ENCODE measurements around the gene KASH5. TPM values are rescaled to one million over a fixed set of nuclear protein-coding genes. Genes with fewer than 3 reads are reported as not detected.

The KASH5 gene
- total RNA-seq, 1 experiment from 2014 or later = not detected

DNA sequence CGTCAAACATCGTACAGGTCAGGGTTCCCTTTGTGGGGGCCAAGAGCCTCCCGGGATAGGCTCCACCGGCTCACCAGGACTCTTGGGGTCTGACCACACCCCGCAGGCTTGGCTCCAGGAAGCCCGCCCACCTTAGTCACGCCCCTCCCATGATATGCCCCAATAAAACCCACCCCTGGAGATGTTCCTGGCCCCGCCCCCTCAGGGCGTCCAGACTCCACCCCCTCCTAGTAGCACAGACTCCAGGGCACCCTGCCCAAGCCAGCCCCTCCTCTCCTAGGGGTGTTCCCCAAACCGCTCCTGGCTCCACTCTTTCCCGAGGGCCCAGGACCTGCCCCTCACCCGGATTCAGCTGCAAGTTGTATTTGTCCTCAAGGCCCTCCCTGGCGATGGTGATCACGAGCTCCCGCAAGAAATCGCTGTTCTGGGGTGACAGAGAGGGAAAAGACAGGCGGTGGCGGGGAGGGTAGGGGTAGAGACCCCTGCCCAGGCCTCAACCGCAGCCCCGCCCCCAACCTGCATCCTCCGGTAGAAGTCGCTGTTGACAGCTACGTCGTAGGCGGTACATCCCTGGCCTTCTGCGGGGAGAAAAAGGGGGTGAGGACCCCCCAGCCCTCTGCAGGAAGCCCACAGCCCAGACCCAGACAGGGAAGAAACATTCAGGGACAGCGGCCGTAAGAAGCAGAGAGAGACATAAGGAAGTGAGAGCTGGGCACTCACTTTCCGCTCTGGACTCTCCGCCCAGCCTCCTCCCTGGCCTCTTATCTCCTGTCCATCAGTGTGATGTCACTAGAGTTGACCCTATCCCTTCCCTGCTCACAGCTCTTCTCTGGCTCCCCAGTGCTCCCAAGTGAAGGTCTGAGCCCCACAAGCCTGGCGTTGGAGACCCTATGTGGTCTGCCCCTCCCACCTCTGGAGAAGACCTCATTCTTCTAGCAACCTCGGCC is 59.7 kb downstream of the KASH5 start:
- no TSS peak for BruUV-seq (replicated peaks)
- Histone ChIP-seq H3K4me1 (ENCODE audit: insufficient read depth, low read length) (peaks cover 8% of the 10 kb centered on the region; the same call in 1 of the 2 replicates), H3K9me3 (ENCODE audit: low read length) (no peaks in the 10 kb centered on the region), H3K79me2 (ENCODE audit: low read length) (peaks cover 18% of the 10 kb centered on the region), H3K4me2 (ENCODE audit: low read length) (no peak overlapping the region), H4K20me1 (ENCODE audit: low read length) (no peaks in the 10 kb centered on the region), H3K9ac (ENCODE audit: low read length) (no peak overlapping the region), H2AFZ (ENCODE audit: low read length) (no peak overlapping the region), H3K27me3 (ENCODE audit: low read length) (no peaks in the 10 kb centered on the region), H3F3A (ENCODE audit: low read length, unreplicated experiment) (no peaks in the 10 kb centered on the region), H3K27ac (ENCODE audit: low read length) (no peak overlapping the region), H3K4me3 (ENCODE audit: low read length) (no peak overlapping the region), H3K9me2 (replicated peaks; ENCODE audit: low read length) (no peaks in the 10 kb centered on the region), H3K36me3 (ENCODE audit: low read depth, low read length) (peaks cover 3% of the 10 kb centered on the region; the same call in 1 of the 2 replicates)
- no peak for ATAC-seq
- intact Hi-C loops (cut with micrococcal nuclease) = no loop called here
- CTCF ChIA-PET = no interaction called here
- TF ChIP-seq EZH2 (IDR thresholded peaks at IDR 0.05; ENCODE audit: low read length, unreplicated experiment) (no peak), EZH2phosphoT487 (IDR thresholded peaks at IDR 0.05; ENCODE audit: borderline replicate concordance, low read length) (no peak)
- TF ChIP-seq, protein P1, sequence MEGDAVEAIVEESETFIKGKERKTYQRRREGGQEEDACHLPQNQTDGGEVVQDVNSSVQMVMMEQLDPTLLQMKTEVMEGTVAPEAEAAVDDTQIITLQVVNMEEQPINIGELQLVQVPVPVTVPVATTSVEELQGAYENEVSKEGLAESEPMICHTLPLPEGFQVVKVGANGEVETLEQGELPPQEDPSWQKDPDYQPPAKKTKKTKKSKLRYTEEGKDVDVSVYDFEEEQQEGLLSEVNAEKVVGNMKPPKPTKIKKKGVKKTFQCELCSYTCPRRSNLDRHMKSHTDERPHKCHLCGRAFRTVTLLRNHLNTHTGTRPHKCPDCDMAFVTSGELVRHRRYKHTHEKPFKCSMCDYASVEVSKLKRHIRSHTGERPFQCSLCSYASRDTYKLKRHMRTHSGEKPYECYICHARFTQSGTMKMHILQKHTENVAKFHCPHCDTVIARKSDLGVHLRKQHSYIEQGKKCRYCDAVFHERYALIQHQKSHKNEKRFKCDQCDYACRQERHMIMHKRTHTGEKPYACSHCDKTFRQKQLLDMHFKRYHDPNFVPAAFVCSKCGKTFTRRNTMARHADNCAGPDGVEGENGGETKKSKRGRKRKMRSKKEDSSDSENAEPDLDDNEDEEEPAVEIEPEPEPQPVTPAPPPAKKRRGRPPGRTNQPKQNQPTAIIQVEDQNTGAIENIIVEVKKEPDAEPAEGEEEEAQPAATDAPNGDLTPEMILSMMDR (conservative IDR thresholded peaks at IDR 0.05; ENCODE audit: low read depth, low read length) = no peak
- DNase-seq = no peak
- POLR2A ChIA-PET (ENCODE audit: unreplicated experiment) = no interaction called here

DNA sequence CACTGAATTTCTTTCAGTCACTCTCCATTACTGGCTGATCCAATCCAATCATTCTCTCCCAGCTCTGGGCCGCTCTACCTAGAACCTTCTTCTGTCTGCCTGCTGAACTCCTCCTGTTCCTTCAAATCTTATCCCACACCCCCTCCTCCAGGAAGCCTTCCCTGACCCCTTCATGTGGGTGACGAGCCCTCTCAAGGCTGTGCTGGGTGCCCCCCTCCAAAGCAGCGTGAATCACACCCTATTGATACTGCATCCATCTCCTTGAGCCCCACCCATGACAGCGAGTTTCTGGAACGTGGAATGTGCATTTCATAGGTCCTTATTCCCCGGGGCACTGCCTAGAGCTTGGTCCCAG is 60.4 kb downstream of the KASH5 start:
- Histone ChIP-seq H4K20me1 (ENCODE audit: low read length) (no peaks in the 10 kb centered on the region), H3K36me3 (ENCODE audit: low read depth, low read length) (peaks cover 3% of the 10 kb centered on the region; the same call in 1 of the 2 replicates), H3K9me2 (replicated peaks; ENCODE audit: low read length) (no peaks in the 10 kb centered on the region), H3K4me2 (ENCODE audit: low read length) (no peak overlapping the region), H3K27me3 (ENCODE audit: low read length) (no peaks in the 10 kb centered on the region), H3K9me3 (ENCODE audit: low read length) (no peaks in the 10 kb centered on the region), H3K4me1 (ENCODE audit: insufficient read depth, low read length) (peaks cover 8% of the 10 kb centered on the region; the same call in 1 of the 2 replicates), H3K27ac (ENCODE audit: low read length) (no peak overlapping the region), H3F3A (ENCODE audit: low read length, unreplicated experiment) (no peaks in the 10 kb centered on the region), H2AFZ (ENCODE audit: low read length) (no peak overlapping the region), H3K4me3 (ENCODE audit: low read length) (no peak overlapping the region), H3K79me2 (ENCODE audit: low read length) (peaks cover 18% of the 10 kb centered on the region), H3K9ac (ENCODE audit: low read length) (no peak overlapping the region)
- TF ChIP-seq EZH2 (IDR thresholded peaks at IDR 0.05; ENCODE audit: low read length, unreplicated experiment) (no peak), EZH2phosphoT487 (IDR thresholded peaks at IDR 0.05; ENCODE audit: borderline replicate concordance, low read length) (no peak)
- TF ChIP-seq, protein P1 (conservative IDR thresholded peaks at IDR 0.05; ENCODE audit: low read depth, low read length) = no peak
- intact Hi-C loops (cut with micrococcal nuclease) = no loop called here
- DNase-seq = no peak
- BruUV-seq (replicated peaks) = no TSS peak
- POLR2A ChIA-PET (ENCODE audit: unreplicated experiment) = no interaction called here
- ATAC-seq = no peak
- CTCF ChIA-PET = no interaction called here

DNA sequence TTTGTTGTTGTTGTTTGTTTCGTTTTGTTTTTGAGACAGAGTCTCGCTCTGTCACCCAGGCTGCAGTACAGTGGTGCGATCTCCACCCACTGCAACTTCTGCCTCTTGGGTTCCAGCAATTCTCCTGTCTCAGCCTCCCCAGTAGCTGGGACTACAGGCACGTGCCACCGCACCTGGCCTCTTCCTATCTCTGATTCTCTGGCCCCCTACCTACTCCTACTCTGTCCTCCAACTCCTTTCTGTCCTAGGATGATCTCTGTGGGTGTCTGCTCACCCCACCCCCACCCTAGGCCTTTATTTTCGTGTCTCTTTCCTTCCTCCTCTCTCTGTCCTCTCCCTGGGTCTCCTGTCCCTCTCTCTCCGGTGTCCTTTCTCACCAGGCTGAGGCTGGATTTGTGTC is 62.4 kb downstream of the KASH5 start:
- CTCF ChIA-PET = no interaction called here
- H3K4me3 ChIP-seq (ENCODE audit: low read length) = peak overlapping the region; percentile 80

More for the DNA sequence above, 62.4 kb downstream of the KASH5 start:
- no peaks in the 10 kb centered on the region for H3K9me3 ChIP-seq (ENCODE audit: low read length)
- no peaks in the 10 kb centered on the region for H4K20me1 ChIP-seq (ENCODE audit: low read length)
- no peaks in the 10 kb centered on the region for H3K27me3 ChIP-seq (ENCODE audit: low read length)
- ATAC-seq (no peak), DNase-seq (no peak)
- H2AFZ ChIP-seq (ENCODE audit: low read length) = no peak overlapping the region
- H3F3A ChIP-seq (ENCODE audit: low read length, unreplicated experiment) = no peaks in the 10 kb centered on the region
- intact Hi-C loops (cut with micrococcal nuclease) = no loop called here
- peak overlapping the region; percentile 86 for H3K9ac ChIP-seq (ENCODE audit: low read length)
- H3K4me2 ChIP-seq (ENCODE audit: low read length) = peak overlapping the region; percentile 88
- peaks cover 3% of the 10 kb centered on the region; the same call in 1 of the 2 replicates for H3K36me3 ChIP-seq (ENCODE audit: low read depth, low read length)
- H3K4me1 ChIP-seq (ENCODE audit: insufficient read depth, low read length) = peaks cover 8% of the 10 kb centered on the region; the same call in 1 of the 2 replicates
- BruUV-seq (replicated peaks) = no TSS peak
- H3K9me2 ChIP-seq (replicated peaks; ENCODE audit: low read length) = no peaks in the 10 kb centered on the region
- no peak overlapping the region for H3K27ac ChIP-seq (ENCODE audit: low read length)
- TF ChIP-seq EZH2 (IDR thresholded peaks at IDR 0.05; ENCODE audit: low read length, unreplicated experiment) = no peak
- TF ChIP-seq EZH2phosphoT487 (IDR thresholded peaks at IDR 0.05; ENCODE audit: borderline replicate concordance, low read length) = no peak
- TF ChIP-seq, protein P1 (conservative IDR thresholded peaks at IDR 0.05; ENCODE audit: low read depth, low read length) = no peak
- H3K79me2 ChIP-seq (ENCODE audit: low read length) = peaks cover 18% of the 10 kb centered on the region
- POLR2A ChIA-PET (ENCODE audit: unreplicated experiment) = no interaction called here

Data from PC-3 (cell line).